HG03103 (cell line): ENCODE results near the gene METTL14.

Experiments
- ATAC-seq: cut with Tn5 transposase; IDR thresholded peaks from one replicate; pipeline ENCODE4 v1.9.1; 2021; ENCODE audit warnings: low read depth; ENCODE audit not compliant: unreplicated experiment

The METTL14 gene

GRCh38 chr4:118756958-118757357, 71.8 kb downstream of the METTL14 start:
- no peak for ATAC-seq

- no peak for ATAC-seq
These were observed 72.6 kb downstream of the METTL14 start for GRCh38 chr4:118757761-118758251.

GRCh38 chr4:118758293-118758692, 73.1 kb downstream of the METTL14 start:
- no peak for ATAC-seq

GRCh38 chr4:118759481-118759880, 74.3 kb downstream of the METTL14 start:
- ATAC-seq = no peak

GRCh38 chr4:118760092-118760491, 74.9 kb downstream of the METTL14 start:
- ATAC-seq = peak; percentile 31

GRCh38 chr4:118760493-118760892, 75.3 kb downstream of the METTL14 start:
- ATAC-seq = peak; percentile 98

GRCh38 chr4:118761397-118762016, 76.3 kb downstream of the METTL14 start:
- ATAC-seq = no peak

GRCh38 chr4:118762155-118762554, 77.0 kb downstream of the METTL14 start:
- ATAC-seq = no peak

- ATAC-seq = no peak
These were observed 77.7 kb downstream of the METTL14 start for GRCh38 chr4:118762730-118763477.
